GM12878 (cell line): ENCODE results near the gene HNRNPA2B1. TPM values are rescaled to one million over a fixed set of nuclear protein-coding genes. Genes with fewer than 3 reads are reported as not detected.

ENCODE experiments used
- ATAC-seq: fragments of 200-7000 bp; cut with Tn5 transposase; 3 replicates; pipeline ENCODE4 v1.9.1; 2020; ENCODE audit warnings: mild to moderate bottlenecking, moderate library complexity
- BruUV-seq: library from RNA; stranded (reverse); fragments of 400-500 nt; replicated peaks from 2 replicates; lab custom pipeline; 2021; lab: Mats Ljungman, UMichigan
- CTCF ChIA-PET: fragments of 300-600 bp; sonication (Branson Sonifier 250); formaldehyde crosslinking; extraction: SDS; loops from one replicate; lab custom pipeline; 2021; ENCODE audit warnings: inconsistent platforms; lab: Yijun Ruan, JAX
- POLR2A ChIA-PET: fragments of 350-600 bp; formaldehyde crosslinking; extraction: SDS; loops from one replicate; lab custom pipeline; 2021; ENCODE audit warnings: inconsistent platforms; lab: Charles Lee
- RAD21 ChIA-PET: fragments of 300-600 bp; sonication (Branson Sonifier 250); formaldehyde crosslinking; loops from one replicate; lab custom pipeline; 2023; ENCODE audit warnings: antibody characterized with exemption; ENCODE audit not compliant: unreplicated experiment; lab: Charles Lee
- SMC1A ChIA-PET: fragments of 300-600 bp; sonication (Branson Sonifier 250); formaldehyde crosslinking; loops from one replicate; lab custom pipeline; 2023; ENCODE audit not compliant: unreplicated experiment, uncharacterized antibody; lab: Charles Lee
- DNase-seq: peaks from one replicate; pipeline ENCODE4 v3.0.0-alpha.2; 2011; ENCODE audit warnings: low read depth, low spot score
- FAIRE-seq: peaks from 3 replicates; lab custom pipeline; 2011; peaks lifted over from hg19 to GRCh38; lab: Jason Lieb, UNC
- H2AFZ ChIP-seq: 2 replicates; pipeline ENCODE4 v1.6.0; 2011; ENCODE audit warnings: low read depth, low read length, control low read depth; ENCODE audit not compliant: control insufficient read depth
- H3K27ac ChIP-seq: 2 replicates; pipeline ENCODE4 v1.5.1; 2011; ENCODE audit warnings: control low read depth; ENCODE audit not compliant: control insufficient read depth, insufficient read depth
- H3K27me3 ChIP-seq, 2 experiments: replicated peaks in 1 of 2; 2 replicates each; pipeline versions ENCODE4 v1.6.0 to v1.6.1; 2011; ENCODE audit warnings: low read length in 1 of 2; ENCODE audit not compliant: control insufficient read depth in 2 of 2, insufficient read depth in 2 of 2
- H3K36me3 ChIP-seq, 2 experiments: 2 replicates each; pipeline ENCODE4 v1.5.1; 2011; ENCODE audit warnings: low read length in 1 of 2; ENCODE audit not compliant: control insufficient read depth in 2 of 2, insufficient read depth in 2 of 2
- H3K4me1 ChIP-seq: 2 replicates; pipeline ENCODE4 v1.6.1; 2011; ENCODE audit warnings: mild to moderate bottlenecking, low read length, moderate library complexity, mixed read lengths; ENCODE audit not compliant: control insufficient read depth, insufficient read depth
- H3K4me2 ChIP-seq: 2 replicates; pipeline ENCODE4 v1.6.0; 2011; ENCODE audit warnings: control low read depth; ENCODE audit not compliant: control insufficient read depth, insufficient read depth
- H3K4me3 ChIP-seq: fragments of 200-600 bp; sonication (generic); 2 replicates; pipeline ENCODE4 v1.5.1; 2016
- H3K79me2 ChIP-seq: 2 replicates; pipeline ENCODE4 v1.6.0; 2011; ENCODE audit warnings: low read length; ENCODE audit not compliant: control insufficient read depth, insufficient read depth
- H3K9ac ChIP-seq: 2 replicates; pipeline ENCODE4 v1.8.0; 2011; ENCODE audit warnings: low read length, control low read depth, mixed read lengths; ENCODE audit not compliant: control insufficient read depth, insufficient read depth
- H3K9me3 ChIP-seq: replicated peaks from 3 replicates; pipeline ENCODE4 v1.5.1; 2011; ENCODE audit warnings: mild to moderate bottlenecking, low read length; ENCODE audit not compliant: control insufficient read depth, insufficient read depth
- H4K20me1 ChIP-seq: 2 replicates; pipeline ENCODE4 v1.6.0; 2011; ENCODE audit not compliant: control insufficient read depth, insufficient read depth
- ATF7 ChIP-seq: fragments of 450-650 bp; IDR thresholded peaks from 2 replicates; pipeline ENCODE4 v1.6.1; 2016; ENCODE audit warnings: low read depth, mild to moderate bottlenecking
- BCL11A ChIP-seq: IDR thresholded peaks from 2 replicates; pipeline ENCODE4 v1.6.1; 2011; ENCODE audit warnings: low read depth, low read length
- BCL3 ChIP-seq: IDR thresholded peaks from 2 replicates; pipeline ENCODE4 v1.6.1; 2011; ENCODE audit warnings: borderline replicate concordance, low read depth, mild to moderate bottlenecking, moderate library complexity, low read length; ENCODE audit not compliant: insufficient read depth, poor library complexity, severe bottlenecking
- CHD2 ChIP-seq: IDR thresholded peaks from 2 replicates; pipeline ENCODE4 v1.6.1; 2011; ENCODE audit warnings: low read depth, low read length, improper control_type of control experiment, borderline replicate concordance
- FOXK2 ChIP-seq: fragments of 450-650 bp; IDR thresholded peaks from 2 replicates; pipeline ENCODE4 v1.6.1; 2017; ENCODE audit warnings: mild to moderate bottlenecking, moderate library complexity
- IKZF1 ChIP-seq: fragments of 450-650 bp; conservative IDR thresholded peaks from 2 replicates; pipeline ENCODE4 v1.6.1; 2017; ENCODE audit warnings: antibody characterized with exemption, mild to moderate bottlenecking
- KDM1A ChIP-seq: fragments of 200-600 bp; sonication (generic); IDR thresholded peaks from 2 replicates; pipeline ENCODE4 v1.6.1; 2016; ENCODE audit warnings: borderline replicate concordance
- KLF5 ChIP-seq: fragments of 450-650 bp; IDR thresholded peaks from 2 replicates; pipeline ENCODE4 v1.6.1; 2014; ENCODE audit warnings: mild to moderate bottlenecking; ENCODE audit not compliant: partially characterized antibody
- NRF1 ChIP-seq: conservative IDR thresholded peaks from 2 replicates; pipeline ENCODE4 v1.6.1; 2011; ENCODE audit warnings: mild to moderate bottlenecking, low read depth, low read length, improper control_type of control experiment
- PAX5 ChIP-seq: IDR thresholded peaks from 2 replicates; pipeline ENCODE4 v1.6.1; 2011; ENCODE audit warnings: low read depth, low read length, borderline replicate concordance
- POLR2A ChIP-seq: IDR thresholded peaks from 2 replicates; pipeline ENCODE4 v1.6.1; 2011; ENCODE audit warnings: low read depth, mild to moderate bottlenecking, low read length
- RB1 ChIP-seq: fragments of 450-650 bp; formaldehyde crosslinking; IDR thresholded peaks from 2 replicates; pipeline ENCODE4 v1.6.1; 2017; ENCODE audit warnings: mild to moderate bottlenecking, borderline replicate concordance
- RELA ChIP-seq: fragments of 450-650 bp; IDR thresholded peaks from 2 replicates; pipeline ENCODE4 v1.8.0; 2014; ENCODE audit warnings: borderline replicate concordance; ENCODE audit not compliant: partially characterized antibody
- RFX5 ChIP-seq: IDR thresholded peaks from 2 replicates; pipeline ENCODE4 v1.6.1; 2011; ENCODE audit warnings: low read depth, low read length, improper control_type of control experiment
- SP1 ChIP-seq: IDR thresholded peaks from one replicate; pipeline ENCODE4 v1.6.1; 2011; ENCODE audit warnings: low read depth, low read length
- TAF1 ChIP-seq: IDR thresholded peaks from 2 replicates; pipeline ENCODE4 v1.6.1; 2011; ENCODE audit warnings: mild to moderate bottlenecking, low read depth, low read length, borderline replicate concordance
- TBL1XR1 ChIP-seq: IDR thresholded peaks from 2 replicates; pipeline ENCODE4 v1.6.1; 2012; ENCODE audit warnings: low read depth, low read length, improper control_type of control experiment
- YBX1 ChIP-seq: fragments of 450-650 bp; IDR thresholded peaks from 2 replicates; pipeline ENCODE4 v1.6.1; 2016; ENCODE audit warnings: antibody characterized with exemption
- ZBTB4 ChIP-seq: fragments of 450-650 bp; formaldehyde crosslinking; IDR thresholded peaks from 2 replicates; pipeline ENCODE4 v1.4.0; 2022; ENCODE audit warnings: mild to moderate bottlenecking, moderate library complexity
- WGBS: methylation state at CpG from one replicate; pipeline ENCODE4 v1.1.6; 2016; ENCODE audit warnings: low lambda C conversion rate; ENCODE audit not compliant: insufficient replicate concordance, insufficient coverage; ENCODE audit errors: missing lambda C conversion rate; 5-methylcytosine and 5-hydroxymethylcytosine counted together
- in situ Hi-C: fragments of 300-500 bp; cut with MboI; formaldehyde crosslinking; loops from 9 replicates; pipeline ENCODE4 v1.14.3; 2018; ENCODE audit warnings: mixed read lengths
- intact Hi-C: fragments of 100-400 bp; cut with micrococcal nuclease; formaldehyde crosslinking; loops from one replicate; pipeline ENCODE4 v1.14.2; 2022; ENCODE audit not compliant: unreplicated experiment
- polyA plus RNA-seq, 11 experiments: library from polyadenylated mRNA; depleted of rRNA in 4 of 11; unstranded in 6 of 11; stranded (reverse) in 5 of 11; fragments of >200 nt; fragmentation: Nextera tagmentation in 4 of 11; fragmentation: Illumina TruSeq in 1 of 11; extraction: Ambion mirVana in 4 of 11; extraction: Trizol in 1 of 11; gene quantifications; 1 replicate in 1 of 11; 2 replicates in 10 of 11; pipeline versions ENCODE4 v1.2.1 to v1.2.3, GENCODE V29; 2011 to 2016; ENCODE audit warnings: inconsistent platforms in 2 of 11, missing spikeins in 2 of 11, low read depth in 1 of 11
- total RNA-seq, 4 experiments: library from RNA; depleted of rRNA in 3 of 4; stranded (reverse); fragments of >200 nt in 3 of 4; fragmentation: Illumina TruSeq in 1 of 4; extraction: Trizol in 1 of 4; gene quantifications; 2 replicates each; pipeline versions ENCODE4 v1.2.1 to v1.2.3, GENCODE V29; 2013 to 2021
- TF ChIP-seq, protein P1 (sequence below): fragments of 450-650 bp; conservative IDR thresholded peaks from 2 replicates; pipeline ENCODE4 v1.6.1; 2017; ENCODE audit warnings: mild to moderate bottlenecking, moderate library complexity

HNRNPA2B1 gene
- total and polyA plus RNA-seq, 10 of the 15 experiments (the other 5 are each of a cell fraction or from before 2014, with no cell fraction given), result 295 to 1,396 (median 932) TPM

DNA sequence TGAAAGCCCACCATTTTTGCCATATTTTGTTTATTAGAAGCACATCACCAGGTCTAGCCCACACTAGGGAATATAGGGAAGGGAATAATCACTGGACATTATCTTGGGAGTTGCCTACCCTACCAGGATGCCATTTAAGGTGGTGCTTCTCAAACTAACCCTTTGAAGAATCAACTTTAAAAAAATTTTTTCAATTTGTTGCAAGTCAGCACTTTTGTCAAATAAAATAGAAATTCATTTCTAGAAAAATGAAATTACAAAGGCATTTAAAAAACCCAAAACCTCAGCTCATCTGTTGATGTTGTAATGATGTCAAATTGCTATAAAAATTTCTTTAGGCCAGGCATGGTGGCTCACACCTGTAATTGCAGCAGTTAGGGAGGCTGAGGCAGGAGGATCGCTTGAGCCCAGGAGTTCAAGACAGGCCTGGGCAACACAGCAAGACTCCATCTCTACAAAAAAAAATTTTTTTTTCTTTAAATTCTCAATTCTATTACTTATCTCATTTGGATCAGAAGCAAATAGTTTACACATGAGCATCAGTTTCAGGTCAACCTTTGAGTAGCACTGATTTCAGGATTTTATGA lies 51.1 kb downstream of the HNRNPA2B1 start:
- Histone ChIP-seq H3K36me3 (no peaks in the 10 kb centered on the region), H3K4me1 (peaks cover 10% of the 10 kb centered on the region), H3K4me2 (no peak overlapping the region), H3K4me3 (no peak overlapping the region), H2AFZ (no peak overlapping the region), H3K27ac (no peak overlapping the region), H4K20me1 (no peaks in the 10 kb centered on the region; the same call in 1 of the 2 replicates), H3K9me3 (no peaks in the 10 kb centered on the region), H3K79me2 (peaks cover 31% of the 10 kb centered on the region), H3K9ac (no peak overlapping the region), H3K27me3 (no peaks in the 10 kb centered on the region)
- ATAC-seq (no peak), FAIRE-seq (no peak), DNase-seq (no peak)
- BruUV-seq, result no TSS peak
- ChIA-PET RAD21 (no interaction called here), CTCF (interaction anchor here (0.6 to 3.1 kb wide), 2 partner anchors 54 to 59 kb away, joined by 3 to 24 read pairs; no protein-coding TSS in a partner anchor), POLR2A (no interaction called here), SMC1A (interaction anchor here (0.6 to 1.4 kb wide), 3 partner anchors 48 to 52 kb away, joined by 3 to 4 read pairs (median 4); partner anchors contain the start of gene CBX3)
- intact Hi-C loops, result no loop called here
- TF ChIP-seq RB1 (no peak), ATF7 (no peak), YBX1 (no peak), RFX5 (no peak), SP1 (no peak), ZBTB4 (CRISPR knock-in tag) (no peak), POLR2A (no peak), TAF1 (no peak), BCL3 (no peak), TBL1XR1 (no peak), PAX5 (no peak), BCL11A (no peak), KDM1A (no peak), IKZF1 (no peak), KLF5 (no peak), RELA (no peak), NRF1 (no peak), CHD2 (no peak), FOXK2 (no peak)
- TF ChIP-seq, protein P1, sequence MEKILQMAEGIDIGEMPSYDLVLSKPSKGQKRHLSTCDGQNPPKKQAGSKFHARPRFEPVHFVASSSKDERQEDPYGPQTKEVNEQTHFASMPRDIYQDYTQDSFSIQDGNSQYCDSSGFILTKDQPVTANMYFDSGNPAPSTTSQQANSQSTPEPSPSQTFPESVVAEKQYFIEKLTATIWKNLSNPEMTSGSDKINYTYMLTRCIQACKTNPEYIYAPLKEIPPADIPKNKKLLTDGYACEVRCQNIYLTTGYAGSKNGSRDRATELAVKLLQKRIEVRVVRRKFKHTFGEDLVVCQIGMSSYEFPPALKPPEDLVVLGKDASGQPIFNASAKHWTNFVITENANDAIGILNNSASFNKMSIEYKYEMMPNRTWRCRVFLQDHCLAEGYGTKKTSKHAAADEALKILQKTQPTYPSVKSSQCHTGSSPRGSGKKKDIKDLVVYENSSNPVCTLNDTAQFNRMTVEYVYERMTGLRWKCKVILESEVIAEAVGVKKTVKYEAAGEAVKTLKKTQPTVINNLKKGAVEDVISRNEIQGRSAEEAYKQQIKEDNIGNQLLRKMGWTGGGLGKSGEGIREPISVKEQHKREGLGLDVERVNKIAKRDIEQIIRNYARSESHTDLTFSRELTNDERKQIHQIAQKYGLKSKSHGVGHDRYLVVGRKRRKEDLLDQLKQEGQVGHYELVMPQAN, result no peak
- 100% methylated on average over 1 of the region's 1 CpG for WGBS
- in situ Hi-C loops, result no loop called here
